ENCODE results near the gene PPM1E.

- TF ChIP-seq, protein P1, sequence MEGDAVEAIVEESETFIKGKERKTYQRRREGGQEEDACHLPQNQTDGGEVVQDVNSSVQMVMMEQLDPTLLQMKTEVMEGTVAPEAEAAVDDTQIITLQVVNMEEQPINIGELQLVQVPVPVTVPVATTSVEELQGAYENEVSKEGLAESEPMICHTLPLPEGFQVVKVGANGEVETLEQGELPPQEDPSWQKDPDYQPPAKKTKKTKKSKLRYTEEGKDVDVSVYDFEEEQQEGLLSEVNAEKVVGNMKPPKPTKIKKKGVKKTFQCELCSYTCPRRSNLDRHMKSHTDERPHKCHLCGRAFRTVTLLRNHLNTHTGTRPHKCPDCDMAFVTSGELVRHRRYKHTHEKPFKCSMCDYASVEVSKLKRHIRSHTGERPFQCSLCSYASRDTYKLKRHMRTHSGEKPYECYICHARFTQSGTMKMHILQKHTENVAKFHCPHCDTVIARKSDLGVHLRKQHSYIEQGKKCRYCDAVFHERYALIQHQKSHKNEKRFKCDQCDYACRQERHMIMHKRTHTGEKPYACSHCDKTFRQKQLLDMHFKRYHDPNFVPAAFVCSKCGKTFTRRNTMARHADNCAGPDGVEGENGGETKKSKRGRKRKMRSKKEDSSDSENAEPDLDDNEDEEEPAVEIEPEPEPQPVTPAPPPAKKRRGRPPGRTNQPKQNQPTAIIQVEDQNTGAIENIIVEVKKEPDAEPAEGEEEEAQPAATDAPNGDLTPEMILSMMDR (IDR thresholded peaks at IDR 0.05) = no peak
- no peak for TF ChIP-seq POLR2AphosphoS5 (IDR thresholded peaks at IDR 0.05)
These were observed 2.6 kb upstream of the PPM1E start for GRCh38 chr17:58753026-58753425.

Data from prostate gland (tissue), 2 donors.